ENCODE data around the gene C14orf93. TPM values are rescaled to one million over a fixed set of nuclear protein-coding genes. Genes with fewer than 3 reads are reported as not detected.
A peak's percentile ranks its signal among the peaks of the same experiment; 100 is the strongest.

The C14orf93 gene
- total RNA-seq, 3 donors from 2014 or later (not counting 1 experiment from before 2014, with no cell fraction given), result 12.1 to 15.1 (median 13.6) TPM

DNA sequence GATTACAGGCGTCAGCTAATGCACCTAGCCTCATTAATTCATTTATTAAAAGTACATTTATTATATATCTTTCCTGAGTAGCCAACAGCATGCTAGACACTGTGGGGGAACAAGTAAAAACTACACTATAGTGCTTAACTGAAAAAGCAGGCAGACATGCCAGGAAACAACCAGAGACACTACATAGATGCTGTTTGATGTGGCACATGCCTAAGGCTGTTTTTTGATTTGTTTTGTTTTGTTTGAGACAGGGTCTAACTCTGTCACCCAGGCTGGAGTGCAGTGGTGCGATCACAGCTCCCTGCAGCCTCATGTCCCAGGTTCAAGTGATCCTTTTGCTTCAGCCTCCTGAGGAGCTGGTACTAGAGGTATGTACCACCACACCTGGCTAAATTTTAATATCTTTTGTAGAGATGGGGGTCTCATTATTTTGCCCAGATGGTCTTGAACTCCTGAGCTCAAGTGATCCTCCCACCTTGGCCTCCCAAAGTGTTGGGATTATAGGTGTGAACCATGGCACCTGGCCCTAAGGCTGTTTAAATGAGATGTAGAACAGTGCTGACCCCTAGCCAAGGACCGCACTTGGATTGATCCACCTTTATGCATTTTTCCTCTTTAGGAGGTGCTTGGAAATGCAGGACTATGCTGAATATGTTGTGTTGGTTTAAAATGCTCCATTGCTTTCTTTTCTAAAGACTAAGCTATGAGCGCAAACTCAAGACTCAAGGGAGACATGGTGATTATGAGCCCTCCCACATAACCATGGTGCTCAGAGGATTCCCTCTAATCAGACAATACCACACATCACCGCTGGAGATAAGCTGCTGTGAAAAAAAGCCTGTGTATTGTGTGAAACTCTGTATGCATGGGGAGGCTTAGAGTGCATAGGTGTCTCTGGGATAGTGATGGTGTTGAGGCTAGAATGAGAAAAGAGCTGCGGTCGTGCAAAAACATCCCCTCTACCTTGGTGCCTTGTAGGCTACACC, 10.5 kb upstream of the C14orf93 start:
- WGBS (ENCODE audit: insufficient coverage), result 98% methylated on average over 4 of the region's 7 CpGs
- no peaks in the 10 kb centered on the region for H3K27me3 Mint-ChIP-seq (ENCODE audit: low read depth in 2 of 2)
- no peaks in the 10 kb centered on the region for H3K9me3 Mint-ChIP-seq
- no peak for TF ChIP-seq CTCF (IDR thresholded peaks at IDR 0.05)
- no peak overlapping the region for H3K4me3 Mint-ChIP-seq
- ATAC-seq (no peak), DNase-seq (peak in 1 of 2 donors; percentile 52)
- Histone ChIP-seq H3K27me3 (ENCODE audit: control insufficient read depth, insufficient read depth, low read length) (no peaks in the 10 kb centered on the region), H3K4me3 (ENCODE audit: low read length) (no peak overlapping the region), H3K36me3 (ENCODE audit: control insufficient read depth, insufficient read depth, low read length) (peaks cover 2% of the 10 kb centered on the region), H3K27ac (ENCODE audit: low read length) (no peak overlapping the region), H3K9me3 (ENCODE audit: control insufficient read depth, insufficient read depth, low read length) (no peaks in the 10 kb centered on the region), H3K4me1 (ENCODE audit: control insufficient read depth, insufficient read depth, low read length) (no peaks in the 10 kb centered on the region)
- H3K27ac Mint-ChIP-seq, result no peak overlapping the region
- H3K4me1 Mint-ChIP-seq, result peaks cover 2 to 9% of the 10 kb centered on the region in 2 donors
- H3K36me3 Mint-ChIP-seq, result peaks cover 8% of the 10 kb centered on the region
- intact Hi-C loops (cut with micrococcal nuclease), result no loop called here

DNA sequence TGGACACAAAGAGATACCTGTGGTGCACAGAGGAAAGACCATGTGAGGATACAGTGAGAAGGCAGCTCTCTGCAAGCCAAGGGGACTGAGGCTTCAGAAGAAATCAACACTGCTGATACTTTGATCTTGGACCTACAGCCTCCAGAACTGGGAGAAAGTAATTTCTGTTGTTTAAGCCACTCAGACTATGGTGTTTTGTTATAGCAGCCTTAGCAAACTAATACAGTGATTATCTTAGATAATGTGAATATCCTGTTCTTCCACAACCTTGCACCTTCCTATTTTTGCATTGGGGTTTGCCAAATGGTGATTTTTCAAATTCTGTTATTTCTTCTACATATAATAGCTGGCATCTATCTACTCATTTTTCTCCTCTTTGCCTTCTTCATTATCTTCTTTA, 8.2 kb upstream of the C14orf93 start:
- Histone ChIP-seq H3K36me3 (ENCODE audit: control insufficient read depth, insufficient read depth, low read length) (no peaks in the 10 kb centered on the region), H3K9me3 (ENCODE audit: control insufficient read depth, insufficient read depth, low read length) (no peaks in the 10 kb centered on the region), H3K27ac (ENCODE audit: low read length) (no peak overlapping the region), H3K4me3 (ENCODE audit: low read length) (no peak overlapping the region), H3K4me1 (ENCODE audit: control insufficient read depth, insufficient read depth, low read length) (no peaks in the 10 kb centered on the region), H3K27me3 (ENCODE audit: control insufficient read depth, insufficient read depth, low read length) (no peaks in the 10 kb centered on the region)
- DNase-seq, result no peak
- no peak for ATAC-seq
- H3K27me3 Mint-ChIP-seq (ENCODE audit: low read depth in 2 of 2), result no peaks in the 10 kb centered on the region
- H3K27ac Mint-ChIP-seq, result no peak overlapping the region
- TF ChIP-seq CTCF (IDR thresholded peaks at IDR 0.05), result no peak
- H3K9me3 Mint-ChIP-seq, result no peaks in the 10 kb centered on the region
- no peaks in the 10 kb centered on the region for H3K36me3 Mint-ChIP-seq
- intact Hi-C loops (cut with micrococcal nuclease), result no loop called here
- no peak overlapping the region for H3K4me3 Mint-ChIP-seq
- no peaks in the 10 kb centered on the region for H3K4me1 Mint-ChIP-seq

DNA sequence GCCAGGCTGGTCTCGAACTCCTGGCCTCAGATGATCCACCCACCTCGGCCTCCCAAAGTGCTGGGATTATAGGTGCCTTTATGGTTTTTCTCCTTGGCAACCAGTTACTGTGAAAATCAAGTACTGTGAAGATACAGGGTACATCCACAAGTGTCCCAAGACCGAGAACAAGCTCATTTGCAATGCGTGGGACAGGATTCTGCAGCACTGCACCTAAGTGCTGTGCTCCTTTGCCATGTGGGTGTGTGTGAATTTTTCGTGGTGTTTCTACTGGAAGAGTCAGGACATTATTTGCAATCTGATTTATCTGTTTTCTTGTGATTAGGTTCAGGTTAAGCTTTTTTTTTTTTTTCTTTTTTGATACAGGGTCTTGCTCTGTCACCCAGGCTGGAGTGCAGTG, 7.1 kb upstream of the C14orf93 start:
- DNase-seq, result no peak
- no peaks in the 10 kb centered on the region for H3K4me1 Mint-ChIP-seq
- H3K27ac Mint-ChIP-seq, result no peak overlapping the region
- Histone ChIP-seq H3K27me3 (ENCODE audit: control insufficient read depth, insufficient read depth, low read length) (no peaks in the 10 kb centered on the region), H3K4me1 (ENCODE audit: control insufficient read depth, insufficient read depth, low read length) (no peaks in the 10 kb centered on the region), H3K9me3 (ENCODE audit: control insufficient read depth, insufficient read depth, low read length) (no peaks in the 10 kb centered on the region), H3K36me3 (ENCODE audit: control insufficient read depth, insufficient read depth, low read length) (no peaks in the 10 kb centered on the region), H3K27ac (ENCODE audit: low read length) (no peak overlapping the region), H3K4me3 (ENCODE audit: low read length) (no peak overlapping the region)
- WGBS (ENCODE audit: insufficient coverage), result 97% methylated on average over 5 of the region's 5 CpGs
- intact Hi-C loops (cut with micrococcal nuclease), result no loop called here
- no peak overlapping the region for H3K4me3 Mint-ChIP-seq
- no peaks in the 10 kb centered on the region for H3K36me3 Mint-ChIP-seq
- ATAC-seq, result no peak
- no peak for TF ChIP-seq CTCF (IDR thresholded peaks at IDR 0.05)
- H3K27me3 Mint-ChIP-seq (ENCODE audit: low read depth in 2 of 2), result no peaks in the 10 kb centered on the region
- H3K9me3 Mint-ChIP-seq, result no peaks in the 10 kb centered on the region
